BLaER1 (cell line): ENCODE measurements around the gene AKAP3.

Experiments
- H3K27ac ChIP-seq: shearing (Covaris generic); formaldehyde crosslinking; 2 replicates; pipeline ENCODE4 v1.8.1; 2022
- H3K27me3 ChIP-seq: shearing (Covaris generic); formaldehyde crosslinking; 2 replicates; pipeline ENCODE4 v1.8.1; 2022
- H3K36me3 ChIP-seq: shearing (Covaris generic); formaldehyde crosslinking; 2 replicates; pipeline ENCODE4 v1.8.1; 2022
- H3K4me1 ChIP-seq: shearing (Covaris generic); formaldehyde crosslinking; 2 replicates; pipeline ENCODE4 v1.8.1; 2022
- H3K4me2 ChIP-seq: shearing (Covaris generic); formaldehyde crosslinking; 2 replicates; pipeline ENCODE4 v1.8.1; 2022
- H3K4me3 ChIP-seq: shearing (Covaris generic); formaldehyde crosslinking; 2 replicates; pipeline ENCODE4 v1.8.1; 2022
- H3K9ac ChIP-seq: shearing (Covaris generic); formaldehyde crosslinking; 2 replicates; pipeline ENCODE4 v1.8.1; 2022
- H3K9me3 ChIP-seq: shearing (Covaris generic); formaldehyde crosslinking; 2 replicates; pipeline ENCODE4 v1.8.1; 2022
- H4K20me1 ChIP-seq: shearing (Covaris generic); formaldehyde crosslinking; 2 replicates; pipeline ENCODE4 v1.8.1; 2022
- Cebpa-rat ChIP-seq: shearing (Covaris generic); IDR thresholded peaks from 2 replicates; pipeline ENCODE4 v1.8.1; 2022

Gene AKAP3

DNA sequence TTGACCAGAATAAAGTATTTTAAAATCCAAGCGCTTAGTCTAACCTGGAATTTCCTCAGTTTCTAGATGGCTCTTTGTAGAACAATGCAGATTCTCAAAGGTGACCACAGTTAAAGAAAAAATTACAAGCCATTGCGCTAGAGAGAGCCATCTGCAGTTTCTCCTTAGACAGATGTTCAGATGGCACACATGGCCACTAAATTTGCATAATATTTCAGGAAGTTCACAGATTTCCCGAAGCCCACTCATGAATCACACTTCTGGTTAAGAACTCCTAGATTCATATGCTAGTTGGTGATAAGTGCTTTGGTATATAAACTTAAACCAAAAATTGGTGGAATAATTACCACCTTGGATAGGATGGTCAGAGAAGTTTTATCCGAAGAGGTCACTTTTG lies 749 bp downstream of the AKAP3 start:
- Histone ChIP-seq H3K9ac (peak overlapping the region; percentile 90), H3K36me3 (peaks cover 13% of the 10 kb centered on the region; the same call in 1 of the 2 replicates), H3K4me1 (peaks cover 30% of the 10 kb centered on the region), H3K27me3 (no peaks in the 10 kb centered on the region), H3K27ac (peak overlapping the region; percentile 89), H3K4me2 (peak overlapping the region; percentile 97), H3K9me3 (no peaks in the 10 kb centered on the region), H3K4me3 (peak overlapping the region; percentile 79), H4K20me1 (peaks cover 25% of the 10 kb centered on the region)
- TF ChIP-seq Cebpa-rat, result no peak

DNA sequence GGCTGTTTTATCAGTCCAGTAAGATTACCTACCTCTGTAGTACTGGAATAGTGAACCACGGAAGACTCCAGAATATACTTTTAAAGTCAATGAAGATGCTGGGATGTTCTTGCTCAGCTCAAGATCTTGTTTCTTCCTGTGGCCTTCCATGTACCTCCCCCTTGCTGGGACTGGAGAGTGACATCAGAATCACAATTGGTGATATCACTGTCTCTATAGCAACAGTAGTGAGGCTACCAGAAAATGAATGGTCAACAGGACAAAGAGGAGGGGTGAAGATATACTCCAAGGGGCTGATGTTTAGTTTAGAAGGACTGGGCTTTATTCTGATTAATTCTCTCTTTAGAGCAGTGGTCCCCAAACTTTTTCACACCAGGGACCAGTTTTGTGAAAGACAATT lies 3.8 kb downstream of the AKAP3 start:
- H3K4me2 ChIP-seq, result no peak overlapping the region
- no peak overlapping the region for H3K4me3 ChIP-seq
- no peak overlapping the region for H3K27ac ChIP-seq
- H3K27me3 ChIP-seq, result no peaks in the 10 kb centered on the region
- no peaks in the 10 kb centered on the region for H3K36me3 ChIP-seq
- H3K4me1 ChIP-seq, result peaks cover 15% of the 10 kb centered on the region
- H3K9ac ChIP-seq, result no peak overlapping the region
- H3K9me3 ChIP-seq, result no peaks in the 10 kb centered on the region
- H4K20me1 ChIP-seq, result no peaks in the 10 kb centered on the region
- no peak for TF ChIP-seq Cebpa-rat

DNA sequence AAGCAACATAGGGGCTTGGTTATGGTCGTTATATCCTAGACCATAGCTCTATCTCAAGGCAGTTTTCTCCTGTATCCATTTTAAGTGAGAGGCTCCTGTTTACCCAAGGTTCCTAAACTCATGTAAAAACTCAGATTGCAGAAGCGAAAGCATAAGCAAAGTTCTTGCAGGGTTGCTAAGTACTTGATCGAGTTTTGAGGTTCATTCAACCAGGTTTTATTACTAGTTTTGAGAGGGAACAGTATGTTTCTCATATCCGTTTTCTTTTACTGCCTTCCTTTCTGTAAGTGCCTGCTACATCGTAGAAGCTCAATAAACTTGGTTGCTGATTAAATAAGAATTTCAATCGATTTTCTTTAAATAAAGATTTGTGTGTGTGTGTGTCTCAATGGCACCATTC lies 5.1 kb downstream of the AKAP3 start:
- H4K20me1 ChIP-seq, result no peaks in the 10 kb centered on the region
- no peak overlapping the region for H3K9ac ChIP-seq
- H3K4me1 ChIP-seq, result peaks cover 10% of the 10 kb centered on the region
- H3K4me2 ChIP-seq, result no peak overlapping the region
- H3K4me3 ChIP-seq, result no peak overlapping the region
- no peak for TF ChIP-seq Cebpa-rat
- no peaks in the 10 kb centered on the region for H3K9me3 ChIP-seq
- H3K27ac ChIP-seq, result no peak overlapping the region
- H3K36me3 ChIP-seq, result no peaks in the 10 kb centered on the region
- no peaks in the 10 kb centered on the region for H3K27me3 ChIP-seq

DNA sequence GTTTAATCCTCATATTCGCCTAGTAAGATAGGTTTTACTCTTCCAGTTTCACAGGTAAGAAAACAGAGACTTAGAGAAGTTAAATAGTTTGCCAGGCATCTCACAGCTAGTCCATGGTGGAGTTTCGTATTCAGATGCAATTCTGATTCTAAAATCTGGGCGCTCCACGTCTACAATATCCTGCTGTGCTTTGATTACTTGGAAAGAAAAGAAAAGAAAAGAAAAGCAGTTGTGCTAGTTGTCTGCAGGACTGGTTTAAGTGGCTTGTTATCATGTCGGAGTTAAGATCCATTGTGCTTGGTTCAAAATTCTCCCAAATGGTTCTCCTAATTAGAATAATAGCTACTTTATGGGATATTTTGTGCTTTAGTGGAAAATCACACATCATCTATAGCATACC lies 18.6 kb downstream of the AKAP3 start:
- TF ChIP-seq Cebpa-rat, result no peak
- Histone ChIP-seq H3K9me3 (no peaks in the 10 kb centered on the region), H3K27me3 (no peaks in the 10 kb centered on the region), H3K4me2 (no peak overlapping the region), H3K27ac (no peak overlapping the region), H3K9ac (no peak overlapping the region), H3K4me1 (no peaks in the 10 kb centered on the region), H4K20me1 (no peaks in the 10 kb centered on the region), H3K4me3 (no peak overlapping the region), H3K36me3 (no peaks in the 10 kb centered on the region)

DNA sequence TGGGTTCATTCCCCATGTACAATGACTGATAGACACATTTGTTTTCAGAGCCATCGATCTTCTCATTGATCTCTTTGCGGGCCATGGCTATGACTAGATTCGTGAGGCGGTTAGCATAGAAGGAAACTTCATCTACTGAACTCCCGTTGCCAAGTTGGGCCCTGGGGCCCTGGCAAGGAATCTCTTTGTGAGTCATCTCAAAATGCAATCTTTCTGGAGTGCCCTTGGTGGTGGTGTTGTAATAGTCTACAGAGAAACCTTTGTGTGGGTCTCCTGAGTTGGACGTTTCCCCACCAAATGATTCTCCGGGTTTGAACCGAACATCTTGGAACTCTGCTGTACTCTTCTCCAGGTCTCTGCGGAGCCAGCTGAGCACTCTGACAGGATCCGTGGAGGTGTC lies 20.4 kb downstream of the AKAP3 start:
- Histone ChIP-seq H3K36me3 (no peaks in the 10 kb centered on the region), H3K4me3 (no peak overlapping the region), H3K27me3 (no peaks in the 10 kb centered on the region)

DNA sequence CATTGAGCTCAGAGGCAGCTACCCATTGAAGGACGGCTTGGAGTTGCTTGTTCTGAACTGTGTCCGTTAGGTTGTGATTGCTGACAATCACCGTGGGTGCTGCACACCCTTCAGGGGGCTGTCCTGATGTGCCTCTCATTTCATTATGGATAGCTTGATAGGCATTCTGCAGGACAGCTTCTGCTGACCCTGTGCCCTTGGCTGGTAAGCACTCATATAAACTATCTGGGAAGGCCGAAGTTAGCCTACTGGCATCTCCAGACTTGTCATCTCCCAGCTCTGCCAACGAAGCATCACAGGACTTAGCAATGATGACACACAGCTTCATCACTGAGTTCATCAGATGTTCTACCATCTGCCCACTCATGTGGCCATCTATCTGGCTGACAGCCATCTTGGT lies 22.3 kb downstream of the AKAP3 start:
- Histone ChIP-seq H3K4me2 (no peak overlapping the region), H4K20me1 (no peaks in the 10 kb centered on the region), H3K9me3 (no peaks in the 10 kb centered on the region), H3K27ac (no peak overlapping the region), H3K4me1 (no peaks in the 10 kb centered on the region), H3K27me3 (no peaks in the 10 kb centered on the region), H3K9ac (no peak overlapping the region), H3K36me3 (no peaks in the 10 kb centered on the region), H3K4me3 (no peak overlapping the region)
- no peak for TF ChIP-seq Cebpa-rat

More for the DNA sequence above, 20.4 kb downstream of the AKAP3 start:
- H3K9me3 ChIP-seq, result no peaks in the 10 kb centered on the region
- no peak overlapping the region for H3K9ac ChIP-seq
- no peaks in the 10 kb centered on the region for H3K4me1 ChIP-seq
- no peak overlapping the region for H3K27ac ChIP-seq
- H4K20me1 ChIP-seq, result no peaks in the 10 kb centered on the region
- H3K4me2 ChIP-seq, result no peak overlapping the region
- no peak for TF ChIP-seq Cebpa-rat

DNA sequence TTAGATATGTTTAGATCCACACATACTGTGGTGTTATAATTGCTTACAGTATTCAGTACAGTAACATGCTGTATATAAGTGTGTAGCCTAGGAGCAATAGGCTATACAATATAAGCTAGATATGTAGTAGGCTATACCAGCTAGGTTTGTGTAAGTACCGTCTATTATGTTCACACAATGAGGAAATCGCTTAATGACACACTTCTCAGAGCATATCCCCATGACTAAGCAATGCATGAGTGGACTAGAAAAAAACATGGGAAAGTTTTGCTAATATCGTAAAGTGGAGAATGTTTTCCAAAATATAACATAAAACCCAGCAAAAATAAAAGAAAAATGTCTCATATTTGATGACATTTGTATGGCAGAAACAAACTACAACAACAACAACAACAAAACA lies 27.3 kb downstream of the AKAP3 start:
- no peak overlapping the region for H3K27ac ChIP-seq
- H3K4me3 ChIP-seq, result no peak overlapping the region
- H3K4me2 ChIP-seq, result no peak overlapping the region
- no peaks in the 10 kb centered on the region for H3K27me3 ChIP-seq
- no peaks in the 10 kb centered on the region for H3K36me3 ChIP-seq
- no peak for TF ChIP-seq Cebpa-rat
- no peaks in the 10 kb centered on the region for H3K4me1 ChIP-seq
- no peak overlapping the region for H3K9ac ChIP-seq
- H3K9me3 ChIP-seq, result no peaks in the 10 kb centered on the region
- no peaks in the 10 kb centered on the region for H4K20me1 ChIP-seq

DNA sequence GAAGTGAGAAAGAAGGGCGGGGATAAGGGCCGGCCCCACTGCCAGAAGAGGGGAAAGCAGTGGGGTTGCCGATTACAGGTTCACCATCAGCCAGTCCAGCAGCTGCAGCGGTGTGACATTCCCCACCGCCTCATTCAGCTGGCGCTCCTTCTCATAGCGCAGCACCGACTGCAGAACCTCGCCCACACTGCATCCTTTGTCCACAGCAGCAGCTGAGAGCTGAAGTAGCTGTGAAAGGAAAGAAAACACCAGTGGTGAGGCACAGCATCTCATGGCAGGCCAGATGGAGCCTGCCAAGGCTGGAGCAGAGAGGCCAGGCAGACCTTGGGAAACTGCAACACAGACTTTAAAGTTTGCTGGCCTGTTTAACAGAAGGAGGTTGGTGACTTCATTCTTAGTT lies 33.2 kb downstream of the AKAP3 start:
- Histone ChIP-seq H3K4me2 (no peak overlapping the region), H3K4me3 (no peak overlapping the region), H3K4me1 (no peaks in the 10 kb centered on the region), H3K9me3 (no peaks in the 10 kb centered on the region), H3K27me3 (no peaks in the 10 kb centered on the region), H3K27ac (no peak overlapping the region), H3K36me3 (no peaks in the 10 kb centered on the region), H4K20me1 (no peaks in the 10 kb centered on the region), H3K9ac (no peak overlapping the region)
- no peak for TF ChIP-seq Cebpa-rat

DNA sequence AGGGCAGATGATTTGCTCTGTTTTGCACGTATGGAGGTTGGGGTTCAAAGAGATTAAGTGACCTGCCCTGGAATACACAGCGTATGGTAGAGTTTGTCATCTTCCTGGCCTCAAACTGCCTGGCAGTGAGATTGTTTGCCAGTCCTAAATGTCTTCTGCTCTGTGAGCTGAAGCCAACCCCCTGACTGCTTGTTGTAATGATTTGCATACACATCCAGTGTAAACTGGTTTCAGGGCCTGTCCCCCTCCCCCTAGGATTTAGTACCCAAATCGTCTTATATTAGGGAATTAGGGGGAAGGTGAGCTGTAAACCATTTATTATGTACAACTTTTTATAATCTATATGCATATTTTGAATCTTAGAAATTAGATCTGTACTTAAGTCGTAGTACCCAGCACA lies 38.4 kb downstream of the AKAP3 start:
- H3K27ac ChIP-seq, result no peak overlapping the region
- TF ChIP-seq Cebpa-rat, result no peak

DNA sequence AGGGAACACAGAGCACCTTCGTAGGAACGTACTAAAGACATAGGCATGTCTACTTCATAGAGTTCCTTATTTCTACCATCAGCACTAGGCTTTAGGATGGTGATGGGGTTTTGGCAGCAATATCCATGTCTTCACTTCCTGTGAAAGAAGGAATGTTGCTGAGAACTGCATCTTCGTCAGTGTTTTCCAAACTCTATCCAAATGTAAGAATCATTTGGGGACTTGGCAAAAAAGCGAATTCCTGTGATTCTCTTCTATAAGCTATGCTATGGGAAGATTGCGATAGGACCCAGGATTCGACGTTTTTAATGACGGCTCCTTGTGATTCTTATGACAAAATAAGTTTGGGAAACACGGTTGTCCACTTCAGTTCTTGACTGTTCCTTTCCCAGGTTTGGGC lies 39.8 kb downstream of the AKAP3 start:
- TF ChIP-seq Cebpa-rat, result no peak
- H3K27ac ChIP-seq, result no peak overlapping the region

More for the DNA sequence above, 38.4 kb downstream of the AKAP3 start:
- Histone ChIP-seq H3K36me3 (no peaks in the 10 kb centered on the region), H3K4me1 (no peaks in the 10 kb centered on the region), H3K4me2 (no peak overlapping the region), H4K20me1 (no peaks in the 10 kb centered on the region), H3K9ac (no peak overlapping the region), H3K27me3 (no peaks in the 10 kb centered on the region), H3K4me3 (no peak overlapping the region), H3K9me3 (no peaks in the 10 kb centered on the region)

DNA sequence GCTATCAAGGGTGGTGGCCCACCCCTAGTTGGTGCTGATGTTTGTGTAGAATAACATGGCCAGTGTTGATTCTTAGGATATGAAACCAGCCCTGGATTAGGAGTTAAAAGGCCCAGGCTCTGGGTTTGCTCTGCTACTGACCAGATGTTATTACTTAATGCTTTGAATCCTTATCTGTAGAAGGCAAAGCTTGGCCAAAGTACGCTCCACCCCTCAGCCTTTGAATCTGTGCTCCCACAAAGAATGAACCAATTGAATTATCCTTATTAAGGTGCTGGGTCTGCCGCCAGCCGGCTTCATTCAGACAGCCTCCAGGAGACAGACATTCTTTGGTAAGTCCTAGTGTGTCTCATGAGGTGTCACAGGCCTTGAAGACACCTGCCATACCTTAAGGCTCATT lies 41.8 kb downstream of the AKAP3 start:
- no peaks in the 10 kb centered on the region for H3K4me1 ChIP-seq
- H3K9me3 ChIP-seq, result no peaks in the 10 kb centered on the region
- H3K36me3 ChIP-seq, result no peaks in the 10 kb centered on the region
- no peak overlapping the region for H3K9ac ChIP-seq
- H4K20me1 ChIP-seq, result no peaks in the 10 kb centered on the region
- no peak overlapping the region for H3K4me2 ChIP-seq
- no peak overlapping the region for H3K27ac ChIP-seq
- no peak overlapping the region for H3K4me3 ChIP-seq
- TF ChIP-seq Cebpa-rat, result no peak
- H3K27me3 ChIP-seq, result no peaks in the 10 kb centered on the region

More for the DNA sequence above, 39.8 kb downstream of the AKAP3 start:
- H3K4me1 ChIP-seq, result no peaks in the 10 kb centered on the region
- H3K9ac ChIP-seq, result no peak overlapping the region
- H3K36me3 ChIP-seq, result no peaks in the 10 kb centered on the region
- H3K27me3 ChIP-seq, result no peaks in the 10 kb centered on the region
- no peaks in the 10 kb centered on the region for H3K9me3 ChIP-seq
- H3K4me2 ChIP-seq, result no peak overlapping the region
- H3K4me3 ChIP-seq, result no peak overlapping the region
- H4K20me1 ChIP-seq, result no peaks in the 10 kb centered on the region
